Measurements from ENCODE around the gene ZER1. TPM values are rescaled to one million over a fixed set of nuclear protein-coding genes. Genes with fewer than 3 reads are reported as not detected.

The ZER1 gene
- total RNA-seq, 1 donor from 2014 or later = 14.7 TPM

DNA sequence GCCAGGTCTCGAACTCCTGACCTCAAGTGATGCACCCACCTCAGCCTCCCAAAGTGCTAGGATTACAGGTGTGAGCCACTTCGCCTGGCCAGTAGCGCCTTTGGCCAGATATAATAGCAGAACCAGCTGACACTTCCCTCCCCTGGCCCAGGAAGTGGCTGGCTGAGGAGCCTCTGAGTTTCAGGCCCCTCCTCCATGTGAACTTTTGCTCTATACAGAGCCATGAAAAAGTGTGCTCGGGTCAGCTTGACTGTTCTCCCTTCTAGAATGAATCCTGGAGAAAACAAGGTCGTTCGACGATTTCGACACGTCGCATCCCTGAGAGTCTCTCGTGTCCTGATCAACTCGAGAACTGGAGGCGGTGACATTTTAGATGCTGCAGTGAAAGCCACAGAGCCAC lies 39.2 kb downstream of the ZER1 start:
- Histone ChIP-seq H3K27ac (no peak overlapping the region), H3K36me3 (no peaks in the 10 kb centered on the region), H2AFZ (replicated peaks) (no peak overlapping the region), H3K4me3 (no peak overlapping the region), H3K9ac (no peak overlapping the region), H3K9me3 (ENCODE audit: low read depth) (no peaks in the 10 kb centered on the region), H3K4me1 (no peaks in the 10 kb centered on the region), H3K4me2 (no peak overlapping the region), H3F3A (ENCODE audit: low read depth) (peaks cover 9% of the 10 kb centered on the region), H4K20me1 (ENCODE audit: low read depth) (no peaks in the 10 kb centered on the region), H3K27me3 (no peaks in the 10 kb centered on the region), H3K79me2 (ENCODE audit: low read depth) (no peaks in the 10 kb centered on the region)
- H3K4me3 Mint-ChIP-seq = no peak overlapping the region
- H3K27me3 Mint-ChIP-seq (ENCODE audit: insufficient read depth, low read depth) = peaks cover 1% of the 10 kb centered on the region
- H3K9me3 Mint-ChIP-seq = no peaks in the 10 kb centered on the region
- TF ChIP-seq, protein P1, sequence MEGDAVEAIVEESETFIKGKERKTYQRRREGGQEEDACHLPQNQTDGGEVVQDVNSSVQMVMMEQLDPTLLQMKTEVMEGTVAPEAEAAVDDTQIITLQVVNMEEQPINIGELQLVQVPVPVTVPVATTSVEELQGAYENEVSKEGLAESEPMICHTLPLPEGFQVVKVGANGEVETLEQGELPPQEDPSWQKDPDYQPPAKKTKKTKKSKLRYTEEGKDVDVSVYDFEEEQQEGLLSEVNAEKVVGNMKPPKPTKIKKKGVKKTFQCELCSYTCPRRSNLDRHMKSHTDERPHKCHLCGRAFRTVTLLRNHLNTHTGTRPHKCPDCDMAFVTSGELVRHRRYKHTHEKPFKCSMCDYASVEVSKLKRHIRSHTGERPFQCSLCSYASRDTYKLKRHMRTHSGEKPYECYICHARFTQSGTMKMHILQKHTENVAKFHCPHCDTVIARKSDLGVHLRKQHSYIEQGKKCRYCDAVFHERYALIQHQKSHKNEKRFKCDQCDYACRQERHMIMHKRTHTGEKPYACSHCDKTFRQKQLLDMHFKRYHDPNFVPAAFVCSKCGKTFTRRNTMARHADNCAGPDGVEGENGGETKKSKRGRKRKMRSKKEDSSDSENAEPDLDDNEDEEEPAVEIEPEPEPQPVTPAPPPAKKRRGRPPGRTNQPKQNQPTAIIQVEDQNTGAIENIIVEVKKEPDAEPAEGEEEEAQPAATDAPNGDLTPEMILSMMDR (IDR thresholded peaks at IDR 0.05) = no peak
- no peak for TF ChIP-seq EZH2phosphoT487 (IDR thresholded peaks at IDR 0.05)
- no peak for TF ChIP-seq EZH2 (IDR thresholded peaks at IDR 0.05)
- peaks cover 8% of the 10 kb centered on the region for H3K36me3 Mint-ChIP-seq
- no peak for DNase-seq (ENCODE audit: low spot score)
- peaks cover 24% of the 10 kb centered on the region for H3K4me1 Mint-ChIP-seq
- no peak overlapping the region for H3K27ac Mint-ChIP-seq

DNA sequence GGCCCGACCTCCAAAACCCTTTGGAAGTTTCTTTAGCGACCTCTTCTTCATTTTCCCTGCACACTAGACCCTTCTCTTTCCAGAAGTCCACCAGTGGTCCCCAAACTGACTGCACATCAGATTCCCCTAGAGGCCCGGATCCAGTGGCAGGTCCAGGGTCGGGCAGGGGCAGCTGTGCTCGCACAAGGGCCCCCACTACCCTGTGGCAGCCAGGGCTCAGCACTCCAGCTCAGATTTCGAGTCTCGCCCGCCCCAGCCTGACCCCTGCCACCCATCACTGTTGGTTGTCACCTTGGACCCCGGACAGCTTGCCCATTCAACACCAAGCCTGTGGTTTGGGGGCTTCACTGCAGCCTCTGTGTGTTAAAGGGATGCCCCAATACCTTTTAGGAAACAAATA lies 40.0 kb downstream of the ZER1 start:
- Mint-ChIP-seq H3K9me3 (no peaks in the 10 kb centered on the region), H3K4me3 (no peak overlapping the region), H3K36me3 (peaks cover 4% of the 10 kb centered on the region), H3K4me1 (peaks cover 28% of the 10 kb centered on the region), H3K27ac (no peak overlapping the region), H3K27me3 (ENCODE audit: insufficient read depth, low read depth) (peaks cover 2% of the 10 kb centered on the region)
- no peak overlapping the region for H2AFZ ChIP-seq (replicated peaks)
- H3K4me1 ChIP-seq = no peaks in the 10 kb centered on the region
- H3K27ac ChIP-seq = no peak overlapping the region
- H4K20me1 ChIP-seq (ENCODE audit: low read depth) = no peaks in the 10 kb centered on the region
- no peak for TF ChIP-seq EZH2 (IDR thresholded peaks at IDR 0.05)
- TF ChIP-seq EZH2phosphoT487 (IDR thresholded peaks at IDR 0.05) = no peak
- TF ChIP-seq, protein P1 (IDR thresholded peaks at IDR 0.05) = no peak
- no peaks in the 10 kb centered on the region for H3K36me3 ChIP-seq
- H3K9me3 ChIP-seq (ENCODE audit: low read depth) = no peaks in the 10 kb centered on the region
- no peaks in the 10 kb centered on the region for H3K27me3 ChIP-seq
- H3K4me2 ChIP-seq = no peak overlapping the region
- no peak overlapping the region for H3K9ac ChIP-seq
- no peak for DNase-seq (ENCODE audit: low spot score)
- H3K4me3 ChIP-seq = no peak overlapping the region
- no peaks in the 10 kb centered on the region for H3K79me2 ChIP-seq (ENCODE audit: low read depth)
- peaks cover 9% of the 10 kb centered on the region for H3F3A ChIP-seq (ENCODE audit: low read depth)

DNA sequence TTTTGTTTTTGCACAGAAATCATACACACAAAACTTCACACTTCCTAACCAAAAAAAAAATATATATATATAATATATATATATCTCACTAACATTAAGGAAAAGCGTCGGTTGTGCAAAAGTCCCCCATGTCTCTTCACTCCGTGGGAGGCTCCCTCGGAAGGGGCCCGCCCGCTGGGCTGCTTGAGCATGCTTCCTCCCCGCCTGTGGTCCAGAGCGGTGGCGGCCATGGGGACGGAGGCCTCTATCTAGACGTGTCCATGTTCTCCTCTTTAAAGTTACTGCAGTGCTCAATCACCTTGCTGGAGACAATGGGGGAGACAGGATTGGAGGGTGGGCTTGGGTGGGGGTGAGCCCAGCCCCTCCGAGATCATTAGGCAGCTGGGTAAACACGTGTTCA lies 40.6 kb downstream of the ZER1 start:
- Mint-ChIP-seq H3K9me3 (no peaks in the 10 kb centered on the region), H3K27ac (no peak overlapping the region), H3K27me3 (ENCODE audit: insufficient read depth, low read depth) (peaks cover 4% of the 10 kb centered on the region), H3K36me3 (peaks cover 4% of the 10 kb centered on the region), H3K4me1 (peaks cover 31% of the 10 kb centered on the region), H3K4me3 (no peak overlapping the region)
- Histone ChIP-seq H3K9ac (no peak overlapping the region), H3K4me3 (no peak overlapping the region), H3K4me2 (no peak overlapping the region), H4K20me1 (ENCODE audit: low read depth) (no peaks in the 10 kb centered on the region), H3K9me3 (ENCODE audit: low read depth) (no peaks in the 10 kb centered on the region), H3K27me3 (no peaks in the 10 kb centered on the region), H3K4me1 (no peaks in the 10 kb centered on the region), H3F3A (ENCODE audit: low read depth) (peaks cover 11% of the 10 kb centered on the region), H3K36me3 (no peaks in the 10 kb centered on the region), H3K79me2 (ENCODE audit: low read depth) (no peaks in the 10 kb centered on the region), H3K27ac (no peak overlapping the region), H2AFZ (replicated peaks) (no peak overlapping the region)
- DNase-seq (ENCODE audit: low spot score) = no peak
- TF ChIP-seq, protein P1 (IDR thresholded peaks at IDR 0.05) = no peak
- TF ChIP-seq EZH2 (IDR thresholded peaks at IDR 0.05) (no peak), EZH2phosphoT487 (IDR thresholded peaks at IDR 0.05) (no peak)

All from neural progenitor cell (in vitro differentiated cells).